Hematopoietic multipotent progenitor cell (in vitro differentiated cells): ENCODE data around the gene PRKAR2A. TPM values are rescaled to one million over a fixed set of nuclear protein-coding genes. Genes with fewer than 3 reads are reported as not detected.

Experiments used
- DNase-seq, 3 donors: peaks; one replicate each; pipeline ENCODE4 v3.0.0-alpha.2; 2011 to 2015; ENCODE audit warnings: low read depth in 2 of 3, low spot score in 2 of 3
- total RNA-seq: library from RNA; depleted of rRNA; stranded (reverse); fragments of >200 nt; gene quantifications from one replicate; pipeline ENCODE4 v1.2.3, GENCODE V29; 2012

The PRKAR2A gene
- total RNA-seq = 20.5 TPM

DNA sequence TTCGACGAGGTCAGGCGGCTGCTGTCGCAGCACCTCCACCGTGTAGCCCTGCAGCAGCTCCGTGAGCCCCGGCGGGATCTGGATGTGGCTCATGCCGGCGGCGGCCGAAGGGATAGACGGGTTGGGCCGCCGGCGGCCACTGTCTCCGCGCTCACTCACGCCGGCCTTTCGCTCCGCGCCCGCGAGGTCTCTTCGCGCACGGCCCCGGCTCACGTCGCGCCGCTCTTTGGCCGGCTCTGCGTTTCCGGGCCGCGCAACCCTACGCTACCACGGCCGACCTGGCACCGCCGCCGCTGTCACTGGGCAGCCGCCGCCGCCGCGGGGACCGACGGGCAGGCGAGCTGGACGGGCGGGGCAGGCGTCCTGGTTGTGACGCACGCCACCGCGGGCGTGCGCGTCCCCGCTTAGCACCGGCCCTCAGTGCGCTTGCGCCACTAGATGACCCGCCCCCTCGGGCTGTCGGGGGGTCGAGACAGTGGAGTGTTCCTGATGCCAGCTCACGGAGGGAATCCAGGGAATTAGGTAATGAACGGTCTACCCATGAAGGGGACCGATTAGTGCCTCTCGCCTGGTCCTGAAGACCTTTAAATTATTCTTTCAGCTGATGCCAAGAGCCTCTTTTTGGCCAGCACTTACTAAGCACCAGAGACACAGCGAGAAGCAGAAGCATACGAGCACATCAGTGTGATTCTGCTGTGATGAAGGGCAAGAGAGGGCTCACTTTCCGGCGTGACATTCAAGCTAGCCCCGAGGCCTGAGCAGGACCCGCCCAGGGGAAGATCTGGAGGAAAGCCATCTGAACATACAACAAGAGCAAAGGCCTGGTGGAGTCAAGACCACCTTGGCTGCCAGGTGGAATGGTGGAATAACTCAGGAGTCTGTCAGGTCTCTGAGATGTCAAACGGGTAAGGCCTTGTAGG, at the start of gene PRKAR2A:
Gene PRKAR2A (minus strand): TSS at position 371 of the 920 bp plus-strand sequence. CDS start 278 bp downstream, at position 93.
- peak; percentile 58 to 91 (median 90) for DNase-seq

DNA sequence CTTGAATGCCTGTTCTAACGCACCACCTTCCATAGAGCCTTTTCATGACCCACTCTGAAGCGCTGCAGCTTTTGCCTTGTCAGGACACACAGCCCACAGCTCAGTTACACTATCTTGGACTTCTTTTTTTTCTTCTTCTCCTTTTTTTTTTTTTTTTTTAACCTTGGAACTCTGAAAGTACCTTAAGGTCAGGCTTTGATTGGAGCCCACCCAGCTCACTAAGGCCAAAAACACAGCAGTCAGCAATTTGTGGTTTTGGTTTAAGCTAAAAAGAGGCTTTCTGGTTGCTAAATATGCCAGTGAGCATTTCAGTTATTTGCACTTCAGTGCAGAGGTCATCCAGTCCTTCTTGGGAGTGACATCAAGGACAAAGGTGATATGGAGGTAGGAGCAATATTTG, 49.3 kb upstream of the PRKAR2A start:
- DNase-seq = peak in 1 of 3 donors; percentile 21

DNA sequence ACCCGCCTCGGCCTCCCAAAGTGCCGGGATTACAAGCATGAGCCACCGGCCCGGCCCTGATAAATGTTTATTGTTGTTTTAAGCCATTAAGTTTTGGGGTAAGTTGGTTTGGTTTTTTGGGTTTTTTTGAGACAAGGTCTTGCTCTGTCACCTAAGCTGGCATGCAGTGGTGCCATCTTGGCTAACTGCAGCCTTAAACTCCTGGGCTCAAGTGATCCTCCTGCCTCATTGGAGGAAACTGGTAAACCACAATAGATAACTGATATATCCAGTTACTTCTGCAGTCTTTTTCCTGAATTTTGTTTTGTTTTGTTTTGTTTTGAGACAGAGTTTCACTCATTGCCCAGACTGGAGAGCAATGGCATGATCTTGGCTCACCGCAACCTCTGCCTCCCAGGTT, 46.8 kb upstream of the PRKAR2A start:
- peak in 1 of 3 donors; percentile 14 for DNase-seq

DNA sequence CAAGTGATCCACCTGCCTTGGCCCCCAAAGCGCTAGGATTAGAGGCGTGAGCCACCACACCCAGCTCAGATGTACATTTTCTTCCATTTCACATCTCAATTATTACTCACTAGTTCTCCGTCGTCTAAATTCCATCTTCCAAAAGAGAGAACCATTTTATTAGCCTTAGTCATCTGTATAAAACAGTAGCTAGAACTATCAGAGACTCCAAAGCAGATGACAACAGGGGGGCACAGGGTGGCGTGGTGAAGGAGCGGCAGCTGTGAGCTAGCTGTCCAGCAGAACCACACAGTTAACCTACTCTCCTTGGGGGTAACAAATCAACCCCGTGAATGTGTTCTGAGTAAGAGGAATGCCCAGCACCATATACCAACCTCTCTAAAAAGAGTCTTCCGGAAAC, 43.9 kb upstream of the PRKAR2A start:
- no peak for DNase-seq

DNA sequence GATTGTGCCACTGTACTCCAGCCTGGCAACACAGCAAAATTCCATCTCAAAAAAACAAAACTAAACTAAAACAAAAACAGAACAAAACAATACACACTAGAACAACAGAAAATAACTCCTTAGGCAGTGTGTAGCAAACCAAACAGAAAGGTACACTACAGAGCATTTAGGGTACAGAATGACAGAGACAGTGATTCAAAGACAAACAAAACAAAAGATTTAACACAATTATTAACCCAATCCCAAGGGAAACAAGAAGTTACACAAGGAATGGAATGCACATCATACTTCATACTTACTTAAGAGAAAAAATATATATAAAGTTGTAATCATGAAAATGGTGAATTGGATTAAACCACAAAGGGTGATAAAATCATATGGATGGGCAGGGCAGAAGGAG, 38.1 kb upstream of the PRKAR2A start:
- no peak for DNase-seq

DNA sequence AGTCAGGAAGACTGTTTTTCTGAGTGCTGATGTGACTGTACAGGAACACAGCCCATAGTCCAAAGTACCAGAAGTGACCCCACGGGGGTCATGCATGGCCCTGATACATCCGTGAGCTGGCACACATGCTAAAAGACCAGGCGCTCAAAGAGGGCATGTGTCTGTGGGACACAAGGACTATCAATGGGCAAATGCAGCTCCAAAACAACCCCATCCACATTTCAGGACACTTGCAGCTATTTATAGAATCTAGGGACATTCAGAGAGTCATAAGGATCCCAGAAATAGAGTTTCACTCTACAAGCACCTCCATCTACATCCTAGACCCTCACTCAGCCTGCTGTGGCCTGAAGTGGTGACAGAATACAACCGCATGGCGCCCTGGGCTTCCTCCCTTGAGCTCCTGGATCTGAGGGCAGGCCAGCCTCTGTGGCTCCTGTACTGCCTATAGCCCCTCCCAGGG, 34.0 kb upstream of the PRKAR2A start:
- no peak for DNase-seq

DNA sequence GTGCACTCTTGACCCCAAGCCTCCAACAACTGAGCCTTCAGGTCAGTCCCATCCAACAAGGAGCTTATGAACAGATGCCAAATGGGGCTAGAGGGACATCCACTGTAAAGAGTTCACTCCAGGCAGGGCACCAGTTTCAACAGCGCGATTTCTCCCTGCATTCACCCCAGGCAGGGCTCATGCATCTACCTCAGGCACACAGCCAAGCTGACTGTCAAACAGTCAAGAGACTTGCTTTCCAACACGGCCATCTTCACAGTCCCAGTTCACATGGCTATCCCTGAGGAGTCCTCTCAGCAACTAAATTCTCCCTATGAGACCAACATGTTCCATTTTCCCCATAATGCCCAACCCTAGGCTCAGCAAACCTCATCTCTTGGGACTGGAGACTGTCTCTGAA, 33.3 kb upstream of the PRKAR2A start:
- no peak for DNase-seq

DNA sequence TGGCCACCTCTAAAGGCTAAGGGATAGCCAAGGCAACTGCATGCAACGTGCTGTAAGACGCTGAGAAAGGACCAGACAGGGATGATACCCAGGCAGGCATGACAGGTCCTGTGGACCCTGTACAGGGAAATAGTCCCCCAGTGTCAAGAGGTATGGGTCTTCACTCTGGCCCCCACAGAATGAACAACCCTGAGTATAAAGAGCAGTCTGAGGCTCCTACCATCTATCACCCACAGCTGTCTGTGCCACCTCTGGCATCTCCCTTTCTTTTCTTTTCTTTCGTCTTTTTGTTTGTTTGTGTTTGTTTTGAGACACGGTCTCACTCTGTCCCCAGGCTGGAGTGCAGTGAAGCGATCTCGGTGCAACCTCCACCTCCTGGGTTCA, 32.3 kb upstream of the PRKAR2A start:
- DNase-seq = no peak

DNA sequence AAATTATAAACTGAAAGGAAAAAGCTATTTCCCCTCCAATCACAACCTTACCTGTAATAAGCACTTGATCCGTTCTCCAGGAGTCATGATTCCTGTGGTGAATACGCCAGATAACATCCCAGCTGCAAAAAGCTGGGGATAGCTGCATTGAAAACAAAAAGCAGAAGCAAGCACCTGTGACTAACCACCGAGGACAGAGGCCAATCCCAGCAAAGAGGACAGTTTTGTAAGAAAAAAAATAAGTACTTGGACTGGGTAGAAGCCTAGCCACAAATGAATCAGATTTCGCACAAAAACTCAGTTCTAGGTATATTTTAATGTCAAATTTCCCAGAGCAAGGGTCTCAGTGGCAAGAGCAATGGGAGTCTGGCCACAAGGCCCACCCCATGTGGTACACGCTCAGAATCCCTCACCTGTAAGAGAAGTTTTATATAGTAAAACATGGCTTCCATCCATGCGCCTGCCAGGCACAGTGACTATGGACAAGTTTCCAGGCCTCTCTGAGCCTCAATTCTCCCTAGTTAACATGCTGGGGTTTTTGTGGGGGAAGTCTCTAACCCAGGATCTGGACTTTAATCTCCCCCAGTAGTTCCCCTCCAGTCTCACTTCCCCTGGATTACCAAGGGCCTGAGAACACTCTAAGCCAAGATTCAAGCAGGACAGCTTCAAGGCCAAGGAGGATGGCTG, 31.8 kb upstream of the PRKAR2A start:
- DNase-seq = no peak

DNA sequence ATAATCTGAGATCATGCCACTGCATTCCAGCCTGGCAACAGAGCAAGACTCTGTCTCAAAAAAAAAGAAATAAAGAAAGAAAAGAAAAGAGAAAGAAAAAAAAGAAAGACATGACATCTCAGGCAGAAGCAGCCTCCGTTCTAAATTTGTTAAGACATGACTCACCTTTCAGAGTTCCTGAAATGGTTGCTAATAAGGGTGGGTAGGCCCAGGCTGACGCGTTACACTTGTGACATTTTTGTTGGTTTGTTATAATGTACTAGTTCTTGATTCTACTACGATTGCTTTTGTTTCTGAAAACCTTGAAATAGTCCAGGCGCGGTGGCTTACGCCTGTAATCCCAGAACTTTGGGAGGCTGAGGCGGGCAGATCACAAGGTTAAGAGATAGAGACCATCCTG, 30.0 kb upstream of the PRKAR2A start:
- no peak for DNase-seq

DNA sequence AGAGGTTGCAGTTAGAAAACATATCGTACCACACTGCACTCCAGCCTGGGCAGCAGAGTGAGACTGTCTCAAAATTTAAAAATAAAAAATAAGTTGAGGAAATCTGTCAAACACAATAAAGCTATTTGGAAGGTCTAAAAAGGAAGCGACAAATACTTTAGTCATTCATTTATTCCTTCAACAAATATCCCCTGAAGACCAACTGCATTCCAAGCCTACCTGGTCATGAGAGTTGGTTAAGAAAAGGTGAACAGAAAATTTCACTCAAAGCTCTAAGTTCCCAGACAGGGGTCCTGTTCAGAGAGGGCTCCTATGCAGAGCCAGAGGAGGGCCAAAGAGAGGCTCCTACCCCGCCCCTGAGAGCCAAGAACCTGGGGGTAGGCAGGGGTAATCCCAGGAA, 15.4 kb upstream of the PRKAR2A start:
- no peak for DNase-seq

DNA sequence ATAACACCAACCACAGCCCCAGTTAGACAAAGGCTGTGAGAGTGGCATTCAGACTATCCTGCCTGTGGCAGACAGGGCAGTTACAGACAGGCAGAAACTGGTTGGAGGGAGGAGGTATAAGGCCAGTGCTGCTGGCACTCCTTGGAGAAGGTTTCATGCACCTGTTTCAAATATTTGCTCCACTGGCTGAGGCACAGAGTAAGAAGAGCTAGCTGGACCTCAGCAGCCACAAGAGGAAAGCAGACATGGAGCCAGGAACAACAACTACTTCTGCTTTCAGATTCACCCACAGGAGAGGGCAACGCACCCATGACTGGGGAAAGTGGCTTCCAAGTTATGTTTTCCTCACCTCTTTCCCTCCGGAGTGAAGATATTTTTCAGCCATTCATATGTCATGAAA, 11.5 kb upstream of the PRKAR2A start:
- no peak for DNase-seq

DNA sequence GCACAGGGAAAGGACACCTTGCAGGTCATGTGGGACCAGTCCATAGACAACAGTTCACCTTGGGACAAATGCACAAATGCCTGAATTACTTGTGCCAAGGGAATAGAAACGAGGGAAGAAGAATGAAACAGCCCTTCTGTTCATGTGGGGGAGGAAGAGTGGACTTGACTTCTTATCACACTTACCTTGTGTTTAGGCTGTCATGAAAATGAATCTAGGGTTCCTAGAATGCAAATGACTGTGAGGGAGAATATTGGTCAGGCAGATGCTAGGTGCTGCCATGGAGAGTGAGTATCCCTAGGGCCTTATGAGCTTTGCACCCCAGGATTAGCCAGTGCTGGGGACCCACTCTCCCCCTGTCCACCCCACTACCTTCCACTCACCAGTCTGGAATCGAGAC, 11.0 kb upstream of the PRKAR2A start:
- DNase-seq = no peak

DNA sequence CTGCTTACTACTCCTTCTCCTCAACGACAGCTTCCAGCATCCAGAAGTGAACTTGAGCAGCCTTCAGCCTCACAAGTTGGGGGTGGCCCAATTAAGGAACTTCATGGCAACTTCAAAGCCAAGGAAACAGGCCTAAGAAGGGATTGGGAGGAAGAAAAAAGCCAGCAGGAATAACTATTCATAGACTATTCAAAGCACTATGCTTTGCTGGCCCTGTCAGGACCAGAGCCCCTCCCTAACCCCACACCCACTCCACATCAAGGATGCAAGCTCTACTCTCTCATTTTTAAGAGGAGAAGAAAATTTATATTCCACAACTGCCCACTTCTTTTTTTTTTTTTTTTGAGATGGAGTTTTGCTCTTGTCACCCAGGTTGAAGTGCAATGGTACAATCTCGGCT, 10.0 kb upstream of the PRKAR2A start:
- DNase-seq = no peak

DNA sequence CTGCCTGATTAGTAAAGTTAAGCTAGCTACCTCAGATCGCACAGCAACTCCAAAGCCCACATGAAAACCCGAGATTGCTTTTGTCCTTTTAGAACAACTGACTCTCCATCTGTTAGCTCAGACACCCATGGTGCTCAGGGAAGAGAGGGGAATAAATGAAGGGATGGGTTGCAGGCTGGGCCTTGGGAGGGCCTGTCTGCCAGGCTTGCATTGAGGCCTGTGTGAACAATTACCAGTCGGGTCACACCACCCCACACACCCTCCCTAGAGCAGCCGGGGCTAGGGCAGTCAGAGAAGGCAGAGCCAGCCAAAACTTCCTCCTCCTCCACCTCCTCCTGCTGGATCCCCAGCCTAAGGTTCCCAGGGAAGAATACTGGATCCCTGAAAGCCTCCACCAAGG, 8.8 kb upstream of the PRKAR2A start:
- DNase-seq = no peak

DNA sequence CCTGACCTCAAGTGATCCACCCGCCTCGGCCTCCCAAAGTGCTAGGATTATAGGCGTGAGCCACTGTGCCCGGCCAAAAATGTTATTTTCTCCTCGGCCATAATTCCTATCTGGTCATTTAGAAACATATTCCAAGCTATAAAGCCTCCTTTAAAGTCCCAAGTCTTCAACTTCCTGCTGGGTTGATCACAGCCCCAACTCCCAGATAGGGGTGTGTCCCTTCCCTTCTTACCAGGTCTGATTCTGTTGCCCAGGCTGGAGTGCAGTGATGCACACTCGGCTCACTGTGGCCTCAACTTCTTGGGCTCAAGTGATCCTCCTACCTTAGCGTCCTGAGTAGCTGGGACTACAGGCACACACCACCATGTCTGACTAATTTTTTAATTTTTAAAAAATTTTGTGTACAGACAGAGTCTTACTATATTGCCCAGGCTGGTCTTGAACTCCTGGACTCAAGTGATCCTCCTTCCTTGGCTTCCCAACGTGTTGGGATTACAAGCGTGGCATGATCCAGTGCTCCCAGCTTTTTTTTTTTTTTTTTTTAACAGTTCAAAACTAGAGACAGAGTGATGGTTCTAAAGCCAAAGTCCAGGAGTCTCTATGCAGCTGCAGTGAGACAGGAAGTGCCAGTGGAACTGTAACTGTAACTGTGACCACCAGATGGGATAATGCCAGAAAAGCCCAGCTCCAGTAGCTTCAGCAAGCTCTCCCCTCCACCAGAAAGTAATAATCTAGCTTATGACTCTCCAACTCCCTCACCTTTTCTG, 8.2 kb upstream of the PRKAR2A start:
- DNase-seq = peak in 2 of 3 donors; percentile 8 to 28

DNA sequence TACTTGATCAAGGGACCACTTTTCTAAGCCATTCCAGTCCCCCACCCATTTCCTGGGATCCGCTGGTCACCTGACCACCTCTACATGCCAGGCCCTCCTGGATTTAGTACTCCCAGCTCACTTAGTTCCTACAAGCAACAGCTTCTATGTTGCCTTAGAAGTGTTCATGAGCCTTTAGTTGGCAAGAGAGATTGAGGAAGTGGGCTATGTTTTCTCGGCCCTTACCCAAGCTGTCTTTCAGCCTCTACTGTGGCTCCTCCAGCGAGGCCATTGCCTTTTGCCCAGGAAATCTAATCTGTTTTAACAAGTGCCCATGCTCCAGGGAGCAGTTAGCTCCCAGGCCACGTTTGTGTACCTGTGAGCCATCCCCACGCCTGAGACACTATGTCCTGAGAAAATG, 4.5 kb upstream of the PRKAR2A start:
- DNase-seq = no peak

DNA sequence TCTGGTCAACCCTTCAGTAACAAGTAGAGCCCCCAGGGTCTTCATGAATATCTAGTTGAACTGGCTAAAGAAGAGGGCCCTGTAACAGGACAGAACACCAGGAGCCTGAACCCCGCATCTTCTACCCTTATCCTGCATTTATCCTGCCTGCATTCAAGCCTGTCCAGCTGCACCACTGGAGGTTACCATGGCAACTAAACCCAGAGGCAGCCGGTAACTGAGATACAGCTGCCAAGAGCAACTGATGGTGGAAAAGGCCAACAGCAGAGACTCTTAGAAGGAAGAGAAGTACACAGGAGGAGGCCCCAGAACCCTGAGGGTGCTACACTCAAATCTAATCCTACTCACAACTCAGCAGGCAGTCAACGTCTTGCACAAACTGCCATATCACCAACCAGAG, 3.7 kb upstream of the PRKAR2A start:
- no peak for DNase-seq

DNA sequence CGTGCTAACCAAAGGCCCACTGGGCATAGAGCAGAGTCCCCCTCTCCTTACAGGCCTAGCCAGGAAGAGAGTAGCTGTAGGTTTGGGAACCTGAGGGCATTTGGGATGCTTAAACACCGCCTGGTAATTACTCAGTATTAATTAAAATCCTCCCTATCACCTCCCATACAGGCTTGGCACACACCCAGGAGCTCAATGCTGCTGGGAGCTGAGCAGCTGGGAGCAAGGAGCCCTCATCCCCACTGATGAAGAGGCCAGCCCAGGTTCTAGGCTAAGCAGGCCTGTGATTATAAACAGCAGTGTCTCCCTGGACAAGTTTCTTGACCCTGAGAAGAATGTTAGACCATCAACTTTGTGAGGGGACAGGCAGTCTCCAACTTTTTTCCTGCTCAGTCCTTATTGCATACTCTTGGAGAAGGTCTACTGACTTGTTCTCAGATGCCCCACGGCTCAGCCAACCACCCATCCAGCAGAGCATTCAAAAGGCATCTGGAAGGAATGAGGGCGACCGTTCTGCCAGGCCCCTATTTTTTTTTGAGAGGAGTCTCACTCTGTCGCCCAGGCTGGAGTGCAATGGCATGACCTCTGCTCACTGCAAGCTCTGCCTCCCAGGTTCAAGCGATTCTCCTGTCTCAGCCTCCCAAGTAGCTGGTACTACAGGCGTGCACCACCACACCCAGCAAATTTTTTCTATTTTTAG, 1.3 kb upstream of the PRKAR2A start:
- no peak for DNase-seq

DNA sequence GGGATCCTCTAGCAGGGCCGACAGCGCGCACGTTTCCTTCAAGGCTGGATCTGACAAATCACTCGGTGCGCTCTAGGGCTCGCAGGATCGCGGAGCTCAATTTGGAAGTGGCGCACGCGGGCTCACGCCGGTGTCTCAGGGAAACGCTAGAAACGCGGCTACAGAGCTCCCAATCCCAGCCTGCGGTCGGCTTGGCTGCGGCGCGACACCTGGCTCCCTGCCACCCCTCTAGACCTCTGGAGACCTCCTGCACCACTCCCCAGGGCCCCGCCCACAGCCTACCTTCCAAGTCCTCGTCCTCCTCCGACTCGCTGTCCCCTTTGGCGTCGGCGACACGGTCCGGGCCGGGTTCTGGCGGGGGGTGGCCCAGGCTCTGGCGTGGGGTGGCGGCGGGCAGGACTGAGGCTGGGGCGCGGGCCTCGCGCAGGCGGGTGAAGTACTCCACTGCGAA, 596 bp downstream of the PRKAR2A start:
- peak; percentile 18 to 58 (median 55) for DNase-seq
